Coronary artery (tissue), 2 donors: Measurements from ENCODE around the gene PCSK2.

Experiments
- DNase-seq: peaks from one replicate; pipeline ENCODE4 v3.0.0-alpha.2; 2017; ENCODE audit warnings: low spot score
- H3K27ac ChIP-seq, 2 donors: fragments of 200-600 bp; sonication (generic); one replicate each; pipeline ENCODE4 v1.5.1; 2016 to 2019
- H3K4me3 ChIP-seq: fragments of 200-600 bp; sonication (generic); 2 replicates; pipeline ENCODE4 v1.5.1; 2016; ENCODE audit warnings: mild to moderate bottlenecking, moderate library complexity
- CTCF ChIP-seq: fragments of 200-600 bp; sonication (generic); IDR thresholded peaks from one replicate; pipeline ENCODE4 v1.5.1; 2019; ENCODE audit warnings: antibody characterized with exemption

Gene PCSK2

GRCh38 chr20:17530716-17531664, 304.1 kb downstream of the PCSK2 start, which contains the start of gene BFSP1:
Gene BFSP1, minus strand, starts transcription at chr20:17531379. Its CDS starts 50 bp downstream, at chr20:17531329.
- no peak for DNase-seq
- H3K4me3 ChIP-seq: peak within 1 kb of the TSS; percentile 72
- peak within 1 kb of the TSS; percentile 53 to 59 for H3K27ac ChIP-seq
- no peak for TF ChIP-seq CTCF

- peak overlapping the region; percentile 72 for H3K4me3 ChIP-seq
- DNase-seq: no peak
- H3K27ac ChIP-seq: peak overlapping the region in 1 of 2 donors; percentile 53
- TF ChIP-seq CTCF: no peak
These were observed 304.8 kb downstream of the PCSK2 start for GRCh38 chr20:17531665-17532025.

- no peak overlapping the region for H3K4me3 ChIP-seq
- H3K27ac ChIP-seq: no peak overlapping the region
- DNase-seq: no peak
- no peak for TF ChIP-seq CTCF
These were observed 306.6 kb downstream of the PCSK2 start for GRCh38 chr20:17533396-17533795.

- no peak overlapping the region for H3K4me3 ChIP-seq
- no peak overlapping the region for H3K27ac ChIP-seq
- no peak for TF ChIP-seq CTCF
- DNase-seq: no peak
These were observed 307.2 kb downstream of the PCSK2 start for GRCh38 chr20:17534077-17534476.
